B cell (primary cell): Measurements from ENCODE around the gene SEPTIN5. TPM values are rescaled to one million over a fixed set of nuclear protein-coding genes. Genes with fewer than 3 reads are reported as not detected.
A peak's percentile ranks its signal among the peaks of the same experiment; 100 is the strongest.

Experiments
- ATAC-seq: fragments of 200-7000 bp; cut with Tn5 transposase; one replicate; pipeline ENCODE4 v1.10.0; 2021; ENCODE audit warnings: low read depth, mild to moderate bottlenecking, moderate number of reproducible peaks, moderate library complexity
- CTCF ChIA-PET: fragments of 350-600 bp; sonication (Branson Sonifier 250); formaldehyde crosslinking; loops from one replicate; lab custom pipeline; 2021; ENCODE audit warnings: antibody characterized with exemption, inconsistent platforms; lab: Charles Lee
- POLR2A ChIA-PET: fragments of 350-600 bp; sonication (Branson Sonifier 250); formaldehyde crosslinking; loops from one replicate; lab custom pipeline; 2021; ENCODE audit warnings: antibody characterized with exemption; lab: Charles Lee
- DNase-seq: peaks from one replicate; pipeline ENCODE4 v3.0.0; 2013
- H2AFZ ChIP-seq: 2 replicates; pipeline ENCODE4 v1.6.1; 2012; ENCODE audit warnings: mild to moderate bottlenecking, low read depth, low read length; ENCODE audit not compliant: insufficient read depth, poor library complexity, severe bottlenecking
- H3K27ac ChIP-seq, 2 donors: 1 replicate in 1 of 2; 2 replicates in 1 of 2; pipeline ENCODE4 v1.5.1; 2012 to 2013; ENCODE audit warnings: low read length in 2 of 2, mild to moderate bottlenecking in 2 of 2, moderate library complexity in 1 of 2
- H3K27me3 ChIP-seq, 4 experiments: fragments of 200-600 bp in 1 of 4; sonication (generic) in 1 of 4; replicated peaks in 1 of 4; 1 replicate in 2 of 4; 2 replicates in 2 of 4; pipeline versions ENCODE4 v1.6.1 to v1.7.0; 2013 to 2016; ENCODE audit warnings: low read length in 3 of 4, mild to moderate bottlenecking in 2 of 4, mixed read lengths in 1 of 4, moderate library complexity in 1 of 4; ENCODE audit not compliant: insufficient read depth in 4 of 4, control insufficient read depth in 3 of 4; ENCODE audit errors: control extremely low read depth in 1 of 4
- H3K36me3 ChIP-seq, 2 experiments: replicated peaks in 1 of 2; 1 replicate in 1 of 2; 2 replicates in 1 of 2; pipeline versions ENCODE4 v1.6.1 to v1.7.1; 2013; ENCODE audit warnings: low read length in 1 of 2; ENCODE audit not compliant: insufficient read depth in 2 of 2, control insufficient read depth in 1 of 2; ENCODE audit errors: control extremely low read depth in 1 of 2, extremely low read depth in 1 of 2
- H3K4me1 ChIP-seq, 2 donors: fragments of 200-600 bp in 1 of 2; sonication (generic) in 1 of 2; 1 replicate in 1 of 2; 2 replicates in 1 of 2; pipeline versions ENCODE4 v1.5.1 to v1.6.1; 2013 to 2017; ENCODE audit warnings: low read length in 2 of 2; ENCODE audit not compliant: control insufficient read depth in 2 of 2, insufficient read depth in 2 of 2
- H3K4me2 ChIP-seq: replicated peaks from 2 replicates; pipeline ENCODE3; 2012; ENCODE audit warnings: mild to moderate bottlenecking, low read depth, low read length; ENCODE audit not compliant: poor library complexity, severe bottlenecking
- H3K4me3 ChIP-seq, 5 experiments: fragments of 200-600 bp in 1 of 5; sonication (generic) in 1 of 5; 1 replicate in 3 of 5; 2 replicates in 2 of 5; pipeline versions ENCODE4 v1.5.1 to v1.7.0; 2011 to 2016; ENCODE audit warnings: low read length in 4 of 5, mild to moderate bottlenecking in 4 of 5, low read depth in 2 of 5, control low read depth in 1 of 5, moderate library complexity in 1 of 5; ENCODE audit not compliant: insufficient read depth in 1 of 5; ENCODE audit errors: control extremely low read depth in 1 of 5, extremely low read depth in 1 of 5
- H3K79me2 ChIP-seq: fragments of 200-600 bp; sonication (generic); one replicate; pipeline ENCODE4 v1.6.0; 2016; ENCODE audit warnings: low read length; ENCODE audit not compliant: control insufficient read depth, insufficient read depth
- H3K9ac ChIP-seq: fragments of 200-600 bp; sonication (generic); 2 replicates; pipeline ENCODE4 v1.6.1; 2017; ENCODE audit warnings: mild to moderate bottlenecking, low read length, moderate library complexity
- H3K9me3 ChIP-seq, 3 donors: one replicate each; pipeline versions ENCODE4 v1.6.1 to v1.7.1; 2013; ENCODE audit warnings: low read length in 2 of 3; ENCODE audit not compliant: control insufficient read depth in 2 of 3, insufficient read depth in 1 of 3; ENCODE audit errors: control extremely low read depth in 1 of 3
- H4K20me1 ChIP-seq: 2 replicates; pipeline ENCODE4 v1.6.0; 2012; ENCODE audit warnings: mild to moderate bottlenecking, low read length; ENCODE audit not compliant: insufficient read depth, control insufficient read depth, poor library complexity, severe bottlenecking
- H3K27ac Mint-ChIP-seq: one replicate; pipeline ENCODE4 v1.8.0; 2021; ENCODE audit warnings: mixed read lengths
- H3K27me3 Mint-ChIP-seq: one replicate; pipeline ENCODE4 v1.8.0; 2021; ENCODE audit warnings: mixed read lengths
- H3K4me1 Mint-ChIP-seq: one replicate; pipeline ENCODE4 v1.8.0; 2021; ENCODE audit warnings: mixed read lengths
- H3K4me3 Mint-ChIP-seq: one replicate; pipeline ENCODE4 v1.8.0; 2021; ENCODE audit warnings: mixed read lengths
- H3K9me3 Mint-ChIP-seq: one replicate; pipeline ENCODE4 v1.8.0; 2022; ENCODE audit warnings: mixed read lengths; ENCODE audit not compliant: insufficient read depth
- CTCF ChIP-seq: fragments of 200-600 bp; IDR thresholded peaks from one replicate; pipeline ENCODE4 v1.8.0; 2022; ENCODE audit warnings: antibody characterized with exemption, mild to moderate bottlenecking
- EZH2 ChIP-seq: IDR thresholded peaks from 2 replicates; pipeline ENCODE4 v1.6.1; 2012; ENCODE audit warnings: borderline replicate concordance, low read depth, mild to moderate bottlenecking, moderate library complexity, low read length; ENCODE audit not compliant: insufficient read depth, poor library complexity, severe bottlenecking
- WGBS: methylation state at CpG from one replicate; pipeline ENCODE4 v1.1.5; 2013; ENCODE audit warnings: missing lambda C conversion rate; ENCODE audit not compliant: insufficient coverage; 5-methylcytosine and 5-hydroxymethylcytosine counted together
- intact Hi-C: fragments of 100-400 bp; cut with micrococcal nuclease; formaldehyde crosslinking; loops from one replicate; pipeline ENCODE4 v1.10.0; 2022
- polyA plus RNA-seq: library from polyadenylated mRNA; depleted of rRNA; stranded (reverse); fragments of >200 nt; gene quantifications from 2 replicates; pipeline ENCODE4 v1.2.3, GENCODE V29; 2012
- total RNA-seq, 2 donors: library from RNA; stranded (reverse); fragments of 120-200 nt in 1 of 2; gene quantifications; 1 replicate in 1 of 2; 2 replicates in 1 of 2; pipeline versions ENCODE4 v1.2.3 to v1.2.4, GENCODE V29; 2013 to 2022

The SEPTIN5 gene
- total and polyA plus RNA-seq, 2 donors (not counting 1 experiment from before 2014, with no cell fraction given) = 0.06 TPM; not detected in 1

DNA sequence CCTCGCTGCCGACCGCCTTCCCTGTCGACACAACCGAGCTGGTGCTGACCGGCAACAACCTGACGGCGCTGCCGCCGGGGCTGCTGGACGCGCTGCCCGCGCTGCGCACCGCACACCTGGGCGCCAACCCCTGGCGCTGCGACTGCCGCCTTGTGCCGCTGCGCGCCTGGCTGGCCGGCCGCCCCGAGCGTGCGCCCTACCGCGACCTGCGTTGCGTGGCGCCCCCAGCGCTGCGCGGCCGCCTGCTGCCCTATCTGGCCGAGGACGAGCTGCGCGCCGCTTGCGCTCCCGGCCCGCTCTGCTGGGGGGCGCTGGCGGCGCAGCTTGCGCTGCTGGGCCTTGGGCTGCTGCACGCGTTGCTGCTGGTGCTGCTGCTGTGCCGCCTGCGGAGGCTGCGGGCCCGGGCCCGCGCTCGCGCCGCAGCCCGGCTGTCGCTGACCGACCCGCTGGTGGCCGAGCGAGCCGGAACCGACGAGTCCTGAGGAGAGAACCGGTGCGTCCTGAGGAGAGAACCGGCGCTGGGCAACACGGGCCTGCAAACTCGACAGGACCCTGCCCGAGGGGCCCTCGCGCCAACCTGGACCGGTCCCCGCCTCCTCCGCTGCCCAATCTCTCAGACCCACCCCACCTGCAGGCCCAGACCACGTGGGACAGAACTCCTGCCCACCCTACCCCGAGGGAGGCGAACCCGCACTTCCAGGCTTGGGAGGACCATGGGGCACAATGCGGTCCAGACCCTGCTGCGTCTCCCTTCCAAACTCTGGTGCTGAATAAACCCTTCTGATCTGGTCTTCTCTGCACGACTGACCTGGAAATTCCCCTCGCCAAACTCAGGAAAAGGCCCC, 9.9 kb downstream of the SEPTIN5 start:
- ChIA-PET POLR2A (interaction anchor here (0.6 kb wide), 1 partner anchor 174 kb away, joined by 3 read pairs; no protein-coding TSS in a partner anchor), CTCF (interaction anchor here (1.0 kb wide), 1 partner anchor 186 kb away, joined by 5 read pairs; no protein-coding TSS in a partner anchor)
- H3K4me3 Mint-ChIP-seq = peak overlapping the region; percentile 70
- Histone ChIP-seq H3K36me3 (no peaks in the 10 kb centered on the region), H3K27me3 (peaks cover 0 to 46% (median 14%) of the 10 kb centered on the region in 4 experiments), H3K79me2 (no peaks in the 10 kb centered on the region), H4K20me1 (no peaks in the 10 kb centered on the region), H3K9me3 (peaks cover 0 to 14% (median 0%) of the 10 kb centered on the region in 3 donors), H3K9ac (no peak overlapping the region), H2AFZ (peak overlapping the region; percentile 38), H3K4me3 (peak overlapping the region in 3 of 5 experiments; percentile 15 to 36 (median 23)), H3K4me2 (peak overlapping the region; percentile 67), H3K27ac (no peak overlapping the region), H3K4me1 (peaks cover 9 to 19% of the 10 kb centered on the region in 2 donors)
- peak; percentile 60 for DNase-seq
- intact Hi-C loops = no loop called here
- H3K27ac Mint-ChIP-seq = no peak overlapping the region
- TF ChIP-seq CTCF (peak; percentile 9), EZH2 (no peak)
- H3K27me3 Mint-ChIP-seq = peaks cover 42% of the 10 kb centered on the region
- peaks cover 18% of the 10 kb centered on the region for H3K4me1 Mint-ChIP-seq
- WGBS = 8% methylated on average over 89 of the region's 89 CpGs
- no peaks in the 10 kb centered on the region for H3K9me3 Mint-ChIP-seq
- peak; percentile 28 for ATAC-seq
